HepG2 (cell line): ENCODE results near the gene GRK4. TPM values are rescaled to one million over a fixed set of nuclear protein-coding genes. Genes with fewer than 3 reads are reported as not detected.

Source experiments
- FLYWCH1 ChIP-seq: sonication (generic); formaldehyde crosslinking; IDR thresholded peaks from 2 replicates; pipeline ENCODE4 v1.8.1; 2023; ENCODE audit warnings: mild to moderate bottlenecking, missing genetic modification reagents
- HOXA3 ChIP-seq: sonication (generic); formaldehyde crosslinking; IDR thresholded peaks from 2 replicates; pipeline ENCODE4 v1.5.0; 2020; ENCODE audit warnings: missing genetic modification reagents
- MYC ChIP-seq: sonication (generic); formaldehyde crosslinking; IDR thresholded peaks from 2 replicates; pipeline ENCODE4 v1.9.0; 2021; ENCODE audit warnings: missing genetic modification reagents, borderline replicate concordance
- RARA ChIP-seq: IDR thresholded peaks from 2 replicates; pipeline ENCODE4 v1.6.1; 2016; ENCODE audit warnings: missing genetic modification reagents, missing compliant biosample characterization
- TCF7 ChIP-seq: sonication (generic); IDR thresholded peaks from 2 replicates; pipeline ENCODE4 v1.6.1; 2016; ENCODE audit warnings: antibody characterized with exemption, low read depth
- ZKSCAN5 ChIP-seq: sonication (generic); formaldehyde crosslinking; IDR thresholded peaks from 2 replicates; pipeline ENCODE4 v1.5.1; 2020; ENCODE audit warnings: mild to moderate bottlenecking, missing genetic modification reagents
- ZNF546 ChIP-seq: sonication (generic); formaldehyde crosslinking; conservative IDR thresholded peaks from 2 replicates; pipeline ENCODE4 v1.8.1; 2023; ENCODE audit warnings: mild to moderate bottlenecking, missing genetic modification reagents
- ZNF564 ChIP-seq: sonication (generic); formaldehyde crosslinking; IDR thresholded peaks from 2 replicates; pipeline ENCODE4 v1.8.1; 2023; ENCODE audit warnings: mild to moderate bottlenecking, missing genetic modification reagents
- ZNF746 ChIP-seq: sonication (generic); formaldehyde crosslinking; IDR thresholded peaks from 2 replicates; pipeline ENCODE4 v1.8.0; 2022; ENCODE audit warnings: mild to moderate bottlenecking, missing genetic modification reagents
- polyA plus RNA-seq, 8 experiments: library from polyadenylated mRNA; depleted of rRNA in 3 of 8; stranded (reverse) in 7 of 8; unstranded in 1 of 8; fragments of >200 nt; fragmentation: Illumina TruSeq in 4 of 8; extraction: Trizol in 4 of 8; gene quantifications; 2 replicates each; pipeline versions ENCODE4 v1.2.1 to v1.2.3, GENCODE V29; 2011 to 2016; ENCODE audit warnings: low read depth in 4 of 8, missing spikeins in 1 of 8, mixed read lengths in 1 of 8; ENCODE audit not compliant: insufficient read depth in 1 of 8
- total RNA-seq, 5 experiments: library from RNA; depleted of rRNA; stranded (reverse); fragments of >200 nt; fragmentation: Illumina TruSeq; extraction: Trizol; gene quantifications; 2 replicates each; pipeline ENCODE4 v1.2.3, GENCODE V29; 2016; ENCODE audit warnings: low read depth in 1 of 5
- TF ChIP-seq, protein P1 (sequence below): sonication (generic); formaldehyde crosslinking; IDR thresholded peaks from 2 replicates; pipeline ENCODE4 v1.8.0; 2022; ENCODE audit warnings: low read depth, missing genetic modification reagents
- TF ChIP-seq, protein P2 (sequence below): fragments of 450-650 bp; IDR thresholded peaks from 2 replicates; pipeline ENCODE4 v1.6.1; 2017; ENCODE audit warnings: mild to moderate bottlenecking
- TF ChIP-seq, protein P3 (sequence below): sonication (generic); formaldehyde crosslinking; IDR thresholded peaks from 2 replicates; pipeline ENCODE4 v1.4.0; 2020; ENCODE audit warnings: mild to moderate bottlenecking, missing genetic modification reagents
- TF ChIP-seq, protein P4 (sequence below): sonication (generic); formaldehyde crosslinking; IDR thresholded peaks from 2 replicates; pipeline ENCODE4 v1.4.0; 2020; ENCODE audit warnings: missing genetic modification reagents, borderline replicate concordance
- TF ChIP-seq, protein P5 (sequence below): sonication (generic); formaldehyde crosslinking; IDR thresholded peaks from 2 replicates; pipeline ENCODE4 v1.4.0; 2020; ENCODE audit warnings: missing genetic modification reagents, mild to moderate bottlenecking, borderline replicate concordance

The GRK4 gene
- total and polyA plus RNA-seq, 2 of the 13 experiments (the other 11 are each of a cell fraction or from before 2014, with no cell fraction given), result 1.8 to 2.0 TPM

DNA sequence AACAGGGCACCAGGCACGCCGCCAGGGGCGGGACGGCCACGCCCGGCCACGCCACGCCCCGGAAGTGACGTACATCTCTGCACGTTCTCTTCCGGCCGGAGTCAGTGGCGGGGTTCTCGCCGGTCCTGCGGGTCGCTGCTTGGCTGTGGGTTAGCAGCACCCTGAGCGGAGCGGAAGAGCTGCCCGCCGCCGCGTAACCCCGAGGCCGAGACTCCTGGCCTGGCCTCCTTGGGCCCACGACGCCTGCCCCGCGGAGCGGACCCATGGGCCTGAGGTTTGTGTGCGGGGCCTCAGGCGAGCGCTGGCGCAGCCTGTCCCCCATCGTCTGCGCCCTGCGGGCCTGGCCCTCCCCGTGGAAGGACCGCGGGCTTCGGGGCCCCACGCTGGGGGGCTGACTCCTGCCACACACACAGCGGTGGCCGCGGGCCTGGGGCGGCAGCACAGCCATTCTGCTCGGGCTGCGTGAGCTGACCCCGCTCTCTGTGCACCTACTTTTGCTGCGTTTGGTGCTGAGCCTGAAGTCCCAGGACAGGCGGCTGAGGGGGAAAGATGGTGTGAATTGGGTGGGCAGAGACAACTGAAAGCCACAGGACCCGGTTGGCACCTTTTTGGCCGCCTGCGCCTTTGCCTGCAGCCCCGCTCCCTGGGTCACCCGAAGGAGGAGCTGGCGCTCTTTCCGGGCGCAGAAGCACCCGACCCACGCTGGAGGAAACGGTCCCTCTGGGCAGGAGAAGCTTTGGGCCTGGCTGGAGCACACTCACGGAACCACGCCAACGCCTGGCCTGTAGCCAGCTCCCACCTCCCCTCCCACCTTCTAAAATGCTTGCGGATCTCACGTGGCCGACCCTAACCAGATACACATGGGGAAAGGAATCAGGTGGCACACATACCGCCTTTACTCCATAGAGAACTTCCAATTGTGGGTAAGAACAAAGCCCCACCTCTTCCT lies 28.3 kb upstream of the GRK4 start (continued):
- TF ChIP-seq ZNF564 (CRISPR knock-in tag) (no peak), ZKSCAN5 (CRISPR knock-in tag) (no peak), RARA (CRISPR knock-in tag) (peak; percentile 40; the same call in 1 of the 2 replicates), MYC (CRISPR knock-in tag) (peak; percentile 74; the same call in 1 of the 2 replicates), HOXA3 (CRISPR knock-in tag) (peak; percentile 79), TCF7 (no peak), ZNF546 (CRISPR knock-in tag) (no peak), FLYWCH1 (no peak), ZNF746 (CRISPR knock-in tag) (peak; percentile 41; the same call in 1 of the 2 replicates)
- TF ChIP-seq, protein P1, sequence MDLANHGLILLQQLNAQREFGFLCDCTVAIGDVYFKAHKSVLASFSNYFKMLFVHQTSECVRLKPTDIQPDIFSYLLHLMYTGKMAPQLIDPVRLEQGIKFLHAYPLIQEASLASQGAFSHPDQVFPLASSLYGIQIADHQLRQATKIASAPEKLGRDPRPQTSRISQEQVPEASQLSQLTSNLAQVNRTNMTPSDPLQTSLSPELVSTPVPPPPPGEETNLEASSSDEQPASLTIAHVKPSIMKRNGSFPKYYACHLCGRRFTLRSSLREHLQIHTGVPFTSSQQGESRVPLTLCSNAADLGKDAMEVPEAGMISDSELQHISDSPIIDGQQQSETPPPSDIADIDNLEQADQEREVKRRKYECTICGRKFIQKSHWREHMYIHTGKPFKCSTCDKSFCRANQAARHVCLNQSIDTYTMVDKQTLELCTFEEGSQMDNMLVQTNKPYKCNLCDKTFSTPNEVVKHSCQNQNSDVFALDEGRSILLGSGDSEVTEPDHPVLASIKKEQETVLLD (CRISPR knock-in tag), result peak; percentile 35; the same call in 1 of the 2 replicates
- TF ChIP-seq, protein P2, sequence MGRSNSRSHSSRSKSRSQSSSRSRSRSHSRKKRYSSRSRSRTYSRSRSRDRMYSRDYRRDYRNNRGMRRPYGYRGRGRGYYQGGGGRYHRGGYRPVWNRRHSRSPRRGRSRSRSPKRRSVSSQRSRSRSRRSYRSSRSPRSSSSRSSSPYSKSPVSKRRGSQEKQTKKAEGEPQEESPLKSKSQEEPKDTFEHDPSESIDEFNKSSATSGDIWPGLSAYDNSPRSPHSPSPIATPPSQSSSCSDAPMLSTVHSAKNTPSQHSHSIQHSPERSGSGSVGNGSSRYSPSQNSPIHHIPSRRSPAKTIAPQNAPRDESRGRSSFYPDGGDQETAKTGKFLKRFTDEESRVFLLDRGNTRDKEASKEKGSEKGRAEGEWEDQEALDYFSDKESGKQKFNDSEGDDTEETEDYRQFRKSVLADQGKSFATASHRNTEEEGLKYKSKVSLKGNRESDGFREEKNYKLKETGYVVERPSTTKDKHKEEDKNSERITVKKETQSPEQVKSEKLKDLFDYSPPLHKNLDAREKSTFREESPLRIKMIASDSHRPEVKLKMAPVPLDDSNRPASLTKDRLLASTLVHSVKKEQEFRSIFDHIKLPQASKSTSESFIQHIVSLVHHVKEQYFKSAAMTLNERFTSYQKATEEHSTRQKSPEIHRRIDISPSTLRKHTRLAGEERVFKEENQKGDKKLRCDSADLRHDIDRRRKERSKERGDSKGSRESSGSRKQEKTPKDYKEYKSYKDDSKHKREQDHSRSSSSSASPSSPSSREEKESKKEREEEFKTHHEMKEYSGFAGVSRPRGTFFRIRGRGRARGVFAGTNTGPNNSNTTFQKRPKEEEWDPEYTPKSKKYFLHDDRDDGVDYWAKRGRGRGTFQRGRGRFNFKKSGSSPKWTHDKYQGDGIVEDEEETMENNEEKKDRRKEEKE, result no peak
- TF ChIP-seq, protein P3, sequence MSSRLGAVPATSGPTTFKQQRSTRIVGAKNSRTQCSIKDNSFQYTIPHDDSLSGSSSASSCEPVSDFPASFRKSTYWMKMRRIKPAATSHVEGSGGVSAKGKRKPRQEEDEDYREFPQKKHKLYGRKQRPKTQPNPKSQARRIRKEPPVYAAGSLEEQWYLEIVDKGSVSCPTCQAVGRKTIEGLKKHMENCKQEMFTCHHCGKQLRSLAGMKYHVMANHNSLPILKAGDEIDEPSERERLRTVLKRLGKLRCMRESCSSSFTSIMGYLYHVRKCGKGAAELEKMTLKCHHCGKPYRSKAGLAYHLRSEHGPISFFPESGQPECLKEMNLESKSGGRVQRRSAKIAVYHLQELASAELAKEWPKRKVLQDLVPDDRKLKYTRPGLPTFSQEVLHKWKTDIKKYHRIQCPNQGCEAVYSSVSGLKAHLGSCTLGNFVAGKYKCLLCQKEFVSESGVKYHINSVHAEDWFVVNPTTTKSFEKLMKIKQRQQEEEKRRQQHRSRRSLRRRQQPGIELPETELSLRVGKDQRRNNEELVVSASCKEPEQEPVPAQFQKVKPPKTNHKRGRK, result no peak
- TF ChIP-seq, protein P4, sequence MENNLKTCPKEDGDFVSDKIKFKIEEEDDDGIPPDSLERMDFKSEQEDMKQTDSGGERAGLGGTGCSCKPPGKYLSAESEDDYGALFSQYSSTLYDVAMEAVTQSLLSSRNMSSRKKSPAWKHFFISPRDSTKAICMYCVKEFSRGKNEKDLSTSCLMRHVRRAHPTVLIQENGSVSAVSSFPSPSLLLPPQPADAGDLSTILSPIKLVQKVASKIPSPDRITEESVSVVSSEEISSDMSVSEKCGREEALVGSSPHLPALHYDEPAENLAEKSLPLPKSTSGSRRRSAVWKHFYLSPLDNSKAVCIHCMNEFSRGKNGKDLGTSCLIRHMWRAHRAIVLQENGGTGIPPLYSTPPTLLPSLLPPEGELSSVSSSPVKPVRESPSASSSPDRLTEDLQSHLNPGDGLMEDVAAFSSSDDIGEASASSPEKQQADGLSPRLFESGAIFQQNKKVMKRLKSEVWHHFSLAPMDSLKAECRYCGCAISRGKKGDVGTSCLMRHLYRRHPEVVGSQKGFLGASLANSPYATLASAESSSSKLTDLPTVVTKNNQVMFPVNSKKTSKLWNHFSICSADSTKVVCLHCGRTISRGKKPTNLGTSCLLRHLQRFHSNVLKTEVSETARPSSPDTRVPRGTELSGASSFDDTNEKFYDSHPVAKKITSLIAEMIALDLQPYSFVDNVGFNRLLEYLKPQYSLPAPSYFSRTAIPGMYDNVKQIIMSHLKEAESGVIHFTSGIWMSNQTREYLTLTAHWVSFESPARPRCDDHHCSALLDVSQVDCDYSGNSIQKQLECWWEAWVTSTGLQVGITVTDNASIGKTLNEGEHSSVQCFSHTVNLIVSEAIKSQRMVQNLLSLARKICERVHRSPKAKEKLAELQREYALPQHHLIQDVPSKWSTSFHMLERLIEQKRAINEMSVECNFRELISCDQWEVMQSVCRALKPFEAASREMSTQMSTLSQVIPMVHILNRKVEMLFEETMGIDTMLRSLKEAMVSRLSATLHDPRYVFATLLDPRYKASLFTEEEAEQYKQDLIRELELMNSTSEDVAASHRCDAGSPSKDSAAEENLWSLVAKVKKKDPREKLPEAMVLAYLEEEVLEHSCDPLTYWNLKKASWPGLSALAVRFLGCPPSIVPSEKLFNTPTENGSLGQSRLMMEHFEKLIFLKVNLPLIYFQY (CRISPR knock-in tag), result no peak
- TF ChIP-seq, protein P5, sequence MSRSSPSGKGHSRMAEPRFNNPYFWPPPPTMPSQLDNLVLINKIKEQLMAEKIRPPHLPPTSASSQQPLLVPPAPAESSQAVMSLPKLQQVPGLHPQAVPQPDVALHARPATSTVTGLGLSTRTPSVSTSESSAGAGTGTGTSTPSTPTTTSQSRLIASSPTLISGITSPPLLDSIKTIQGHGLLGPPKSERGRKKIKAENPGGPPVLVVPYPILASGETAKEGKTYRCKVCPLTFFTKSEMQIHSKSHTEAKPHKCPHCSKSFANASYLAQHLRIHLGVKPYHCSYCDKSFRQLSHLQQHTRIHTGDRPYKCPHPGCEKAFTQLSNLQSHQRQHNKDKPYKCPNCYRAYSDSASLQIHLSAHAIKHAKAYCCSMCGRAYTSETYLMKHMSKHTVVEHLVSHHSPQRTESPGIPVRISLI, result no peak
